HepG2 (cell line): ENCODE results near the gene ANKRD10. TPM values are rescaled to one million over a fixed set of nuclear protein-coding genes. Genes with fewer than 3 reads are reported as not detected.

Source experiments
- CC2D1A ChIP-seq: sonication (generic); formaldehyde crosslinking; IDR thresholded peaks from 2 replicates; pipeline ENCODE4 v1.8.1; 2023; ENCODE audit warnings: mild to moderate bottlenecking, missing genetic modification reagents
- E2F5 ChIP-seq: sonication (generic); formaldehyde crosslinking; conservative IDR thresholded peaks from 2 replicates; pipeline ENCODE4 v1.4.0; 2020; ENCODE audit warnings: missing genetic modification reagents
- EHMT2 ChIP-seq: fragments of 200-600 bp; sonication (generic); IDR thresholded peaks from 2 replicates; pipeline ENCODE4 v1.7.0; 2017; ENCODE audit warnings: antibody characterized with exemption, low read depth, low read length, borderline replicate concordance
- ETV5 ChIP-seq: IDR thresholded peaks from 2 replicates; pipeline ENCODE4 v1.6.1; 2018; ENCODE audit warnings: missing biosample characterization, missing genetic modification reagents, inconsistent platforms, borderline replicate concordance
- FOXC1 ChIP-seq: sonication (generic); formaldehyde crosslinking; IDR thresholded peaks from 2 replicates; pipeline ENCODE4 v1.8.0; 2022; ENCODE audit warnings: mild to moderate bottlenecking, missing genetic modification reagents, borderline replicate concordance
- FOXP1 ChIP-seq, 2 experiments: fragments of 450-650 bp in 1 of 2; IDR thresholded peaks; 2 replicates each; pipeline ENCODE4 v1.6.1; 2017 to 2018; ENCODE audit warnings: antibody characterized with exemption in 1 of 2
- IRF9 ChIP-seq: sonication (generic); formaldehyde crosslinking; IDR thresholded peaks from 2 replicates; pipeline ENCODE4 v1.8.0; 2022; ENCODE audit warnings: missing genetic modification reagents, mild to moderate bottlenecking, borderline replicate concordance
- MBNL3 ChIP-seq: fragments of 250-450 bp; sonication (Bioruptor Pico); conservative IDR thresholded peaks from 2 replicates; pipeline ENCODE4 v1.8.0; 2022; ENCODE audit warnings: mild to moderate bottlenecking, inconsistent platforms
- MTA1 ChIP-seq: sonication (generic); formaldehyde crosslinking; IDR thresholded peaks from 2 replicates; pipeline ENCODE4 v1.4.0; 2020; ENCODE audit warnings: missing genetic modification reagents, mild to moderate bottlenecking, borderline replicate concordance
- MXD4 ChIP-seq: IDR thresholded peaks from 2 replicates; pipeline ENCODE4 v1.6.1; 2016; ENCODE audit warnings: mild to moderate bottlenecking, missing biosample characterization, missing genetic modification reagents
- NR2F2 ChIP-seq: IDR thresholded peaks from 2 replicates; pipeline ENCODE4 v1.6.1; 2012; ENCODE audit warnings: low read depth, inconsistent platforms, borderline replicate concordance
- POLR2A ChIP-seq, 2 experiments: IDR thresholded peaks; 2 replicates each; pipeline ENCODE4 v1.6.1; 2011; ENCODE audit warnings: low read depth in 2 of 2, low read length in 2 of 2, mild to moderate bottlenecking in 1 of 2, moderate library complexity in 1 of 2; ENCODE audit not compliant: insufficient read depth in 1 of 2
- POLR2G ChIP-seq: fragments of 200-400 bp; formaldehyde crosslinking; IDR thresholded peaks from 2 replicates; pipeline ENCODE4 v1.6.1; 2018; ENCODE audit warnings: mild to moderate bottlenecking, low read depth, low read length, moderate library complexity
- RBM39 ChIP-seq: fragments of 200-400 bp; formaldehyde crosslinking; IDR thresholded peaks from one replicate; pipeline ENCODE4 v1.6.1; 2018; ENCODE audit warnings: antibody characterized with exemption, mild to moderate bottlenecking, low read depth, low read length; ENCODE audit not compliant: poor library complexity, severe bottlenecking
- REXO4 ChIP-seq: sonication (generic); formaldehyde crosslinking; IDR thresholded peaks from 2 replicates; pipeline ENCODE4 v1.8.0; 2022; ENCODE audit warnings: missing genetic modification reagents, mild to moderate bottlenecking, borderline replicate concordance
- SAP130 ChIP-seq: IDR thresholded peaks from 2 replicates; pipeline ENCODE4 v1.6.1; 2016; ENCODE audit warnings: low read depth
- SP4 ChIP-seq: sonication (generic); formaldehyde crosslinking; IDR thresholded peaks from 2 replicates; pipeline ENCODE4 v1.8.1; 2023; ENCODE audit warnings: mild to moderate bottlenecking, missing genetic modification reagents
- SRSF9 ChIP-seq: fragments of 200-400 bp; formaldehyde crosslinking; IDR thresholded peaks from 2 replicates; pipeline ENCODE4 v1.6.1; 2018; ENCODE audit warnings: borderline replicate concordance, mild to moderate bottlenecking, low read depth, low read length; ENCODE audit not compliant: insufficient read depth, poor library complexity, severe bottlenecking
- SUZ12 ChIP-seq: fragments of 150-350 bp; IDR thresholded peaks from 2 replicates; pipeline ENCODE4 v1.6.1; 2014; ENCODE audit warnings: low read depth, low read length
- TGIF2 ChIP-seq: IDR thresholded peaks from 2 replicates; pipeline ENCODE4 v1.6.1; 2016; ENCODE audit warnings: control low read depth, missing compliant biosample characterization
- ZNF501 ChIP-seq: sonication (generic); formaldehyde crosslinking; IDR thresholded peaks from 2 replicates; pipeline ENCODE4 v1.5.1; 2020; ENCODE audit warnings: mild to moderate bottlenecking, moderate library complexity, missing genetic modification reagents
- ZNF547 ChIP-seq: sonication (generic); formaldehyde crosslinking; IDR thresholded peaks from 2 replicates; pipeline ENCODE4 v1.5.1; 2020; ENCODE audit warnings: mild to moderate bottlenecking, missing genetic modification reagents
- ZNF746 ChIP-seq: sonication (generic); formaldehyde crosslinking; IDR thresholded peaks from 2 replicates; pipeline ENCODE4 v1.8.0; 2022; ENCODE audit warnings: mild to moderate bottlenecking, missing genetic modification reagents
- ZNF878 ChIP-seq: sonication (generic); formaldehyde crosslinking; IDR thresholded peaks from 2 replicates; pipeline ENCODE4 v1.8.1; 2023; ENCODE audit warnings: mild to moderate bottlenecking, missing genetic modification reagents, moderate library complexity
- ZNF891 ChIP-seq: sonication (generic); formaldehyde crosslinking; IDR thresholded peaks from 2 replicates; pipeline ENCODE4 v1.5.0; 2020; ENCODE audit warnings: mild to moderate bottlenecking, missing genetic modification reagents
- ZZZ3 ChIP-seq: sonication (generic); formaldehyde crosslinking; IDR thresholded peaks from 2 replicates; pipeline ENCODE4 v1.4.0; 2020; ENCODE audit warnings: missing genetic modification reagents, mild to moderate bottlenecking, borderline replicate concordance
- polyA plus RNA-seq, 8 experiments: library from polyadenylated mRNA; depleted of rRNA in 3 of 8; stranded (reverse) in 7 of 8; unstranded in 1 of 8; fragments of >200 nt; fragmentation: Illumina TruSeq in 4 of 8; extraction: Trizol in 4 of 8; gene quantifications; 2 replicates each; pipeline versions ENCODE4 v1.2.1 to v1.2.3, GENCODE V29; 2011 to 2016; ENCODE audit warnings: low read depth in 4 of 8, missing spikeins in 1 of 8, mixed read lengths in 1 of 8; ENCODE audit not compliant: insufficient read depth in 1 of 8
- total RNA-seq, 5 experiments: library from RNA; depleted of rRNA; stranded (reverse); fragments of >200 nt; fragmentation: Illumina TruSeq; extraction: Trizol; gene quantifications; 2 replicates each; pipeline ENCODE4 v1.2.3, GENCODE V29; 2016; ENCODE audit warnings: low read depth in 1 of 5
- TF ChIP-seq, protein P1 (sequence below): IDR thresholded peaks from 2 replicates; pipeline ENCODE4 v1.6.1; 2012; ENCODE audit warnings: inconsistent platforms

The ANKRD10 gene
- total and polyA plus RNA-seq, 2 of the 13 experiments (the other 11 are each of a cell fraction or from before 2014, with no cell fraction given), result 108 to 115 TPM

GRCh38 chr13:110869805-110870706 is 44.8 kb downstream of the ANKRD10 start (continued):
- 0 out of 2 replicates have a peak, but pooled peaks have one; percentile 62 for TF ChIP-seq FOXC1
- TF ChIP-seq TGIF2 (CRISPR knock-in tag), result peak; percentile 99
- TF ChIP-seq ZZZ3 (CRISPR knock-in tag), result no peak
- TF ChIP-seq EHMT2, result no peak
- peak; percentile 64 for TF ChIP-seq ETV5 (CRISPR knock-in tag)
- TF ChIP-seq POLR2A (IDR thresholded peaks at IDR 0.05; ENCODE audit: insufficient read depth in 1 of 2, low read depth in 2 of 2, low read length in 2 of 2), result peak; percentile 22 to 32; a peak in 2 of 4 replicates
- TF ChIP-seq IRF9 (CRISPR knock-in tag), result 0 out of 2 replicates have a peak, but pooled peaks have one; percentile 51
- TF ChIP-seq REXO4 (CRISPR knock-in tag), result no peak
- TF ChIP-seq, protein P1, sequence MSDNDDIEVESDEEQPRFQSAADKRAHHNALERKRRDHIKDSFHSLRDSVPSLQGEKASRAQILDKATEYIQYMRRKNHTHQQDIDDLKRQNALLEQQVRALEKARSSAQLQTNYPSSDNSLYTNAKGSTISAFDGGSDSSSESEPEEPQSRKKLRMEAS, result peak; percentile 94
- TF ChIP-seq RBM39, result no peak
- peak; percentile 78 for TF ChIP-seq SAP130 (CRISPR knock-in tag)
- TF ChIP-seq E2F5 (CRISPR knock-in tag), result no peak
- no peak for TF ChIP-seq MBNL3 (CRISPR knock-in tag)
- peak; percentile 74; the same call in 1 of the 2 replicates for TF ChIP-seq ZNF878
- no peak for TF ChIP-seq FOXP1 (IDR thresholded peaks at IDR 0.05)
- no peak; the same call in 1 of the 2 replicates for TF ChIP-seq FOXP1 (CRISPR knock-in tag; IDR thresholded peaks at IDR 0.05)
- TF ChIP-seq CC2D1A (CRISPR knock-in tag), result no peak
- peak; percentile 46; the same call in 1 of the 2 replicates for TF ChIP-seq ZNF547 (CRISPR knock-in tag)
- TF ChIP-seq MTA1 (CRISPR knock-in tag), result peak; percentile 73; the same call in 1 of the 2 replicates
- TF ChIP-seq NR2F2, result no peak
- peak; percentile 73; the same call in 1 of the 2 replicates for TF ChIP-seq ZNF501 (CRISPR knock-in tag)
- peak; percentile 72; the same call in 1 of the 2 replicates for TF ChIP-seq MXD4 (CRISPR knock-in tag)
- TF ChIP-seq POLR2G, result 0 out of 2 replicates have a peak, but pooled peaks have one; percentile 31
- TF ChIP-seq SP4 (CRISPR knock-in tag), result 0 out of 2 replicates have a peak, but pooled peaks have one; percentile 38
- TF ChIP-seq SRSF9, result no peak
- TF ChIP-seq ZNF746 (CRISPR knock-in tag), result 0 out of 2 replicates have a peak, but pooled peaks have one; percentile 33
- peak; percentile 70; the same call in 1 of the 2 replicates for TF ChIP-seq ZNF891 (CRISPR knock-in tag)
- no peak for TF ChIP-seq SUZ12
